Mucosa of rectum (tissue), 2 donors: ENCODE results near the gene MYRFL.

Experiments
- H3K27ac ChIP-seq, 2 donors: one replicate each; pipeline ENCODE4 v1.7.0; 2013; ENCODE audit warnings: inconsistent platforms in 2 of 2, low read depth in 2 of 2, low read length in 2 of 2
- H3K27me3 ChIP-seq, 2 donors: one replicate each; pipeline ENCODE4 v1.7.0; 2013; ENCODE audit warnings: low read length in 2 of 2; ENCODE audit not compliant: control insufficient read depth in 2 of 2, insufficient read depth in 2 of 2
- H3K36me3 ChIP-seq, 2 donors: one replicate each; pipeline ENCODE4 v1.7.0; 2013; ENCODE audit warnings: low read length in 2 of 2; ENCODE audit not compliant: control insufficient read depth in 2 of 2, insufficient read depth in 2 of 2
- H3K4me1 ChIP-seq, 2 donors: one replicate each; pipeline ENCODE4 v1.7.0; 2013; ENCODE audit warnings: low read length in 2 of 2, mild to moderate bottlenecking in 1 of 2; ENCODE audit not compliant: control insufficient read depth in 2 of 2, insufficient read depth in 2 of 2
- H3K4me3 ChIP-seq, 2 donors: one replicate each; pipeline ENCODE4 v1.7.0; 2013; ENCODE audit warnings: low read length in 2 of 2
- H3K9ac ChIP-seq, 2 donors: one replicate each; pipeline ENCODE4 v1.7.0; 2013; ENCODE audit warnings: low read length in 2 of 2, low read depth in 1 of 2, mild to moderate bottlenecking in 1 of 2
- H3K9me3 ChIP-seq, 2 donors: one replicate each; pipeline ENCODE4 v1.7.0; 2013; ENCODE audit warnings: low read length in 2 of 2; ENCODE audit not compliant: control insufficient read depth in 2 of 2
- donor health status: healthy.
- donor health status: Normal muscosa, but diverticular disease.

The MYRFL gene

GRCh38 chr12:70002912-70003255 lies 177.9 kb downstream of the MYRFL start:
- H3K4me3 ChIP-seq, result no peak overlapping the region
- no peaks in the 10 kb centered on the region for H3K9me3 ChIP-seq
- peaks cover 4 to 17% of the 10 kb centered on the region in 2 donors for H3K4me1 ChIP-seq
- H3K27ac ChIP-seq, result peak overlapping the region in 1 of 2 donors; percentile 35
- H3K27me3 ChIP-seq, result no peaks in the 10 kb centered on the region
- no peak overlapping the region for H3K9ac ChIP-seq
- no peaks in the 10 kb centered on the region for H3K36me3 ChIP-seq

DNA sequence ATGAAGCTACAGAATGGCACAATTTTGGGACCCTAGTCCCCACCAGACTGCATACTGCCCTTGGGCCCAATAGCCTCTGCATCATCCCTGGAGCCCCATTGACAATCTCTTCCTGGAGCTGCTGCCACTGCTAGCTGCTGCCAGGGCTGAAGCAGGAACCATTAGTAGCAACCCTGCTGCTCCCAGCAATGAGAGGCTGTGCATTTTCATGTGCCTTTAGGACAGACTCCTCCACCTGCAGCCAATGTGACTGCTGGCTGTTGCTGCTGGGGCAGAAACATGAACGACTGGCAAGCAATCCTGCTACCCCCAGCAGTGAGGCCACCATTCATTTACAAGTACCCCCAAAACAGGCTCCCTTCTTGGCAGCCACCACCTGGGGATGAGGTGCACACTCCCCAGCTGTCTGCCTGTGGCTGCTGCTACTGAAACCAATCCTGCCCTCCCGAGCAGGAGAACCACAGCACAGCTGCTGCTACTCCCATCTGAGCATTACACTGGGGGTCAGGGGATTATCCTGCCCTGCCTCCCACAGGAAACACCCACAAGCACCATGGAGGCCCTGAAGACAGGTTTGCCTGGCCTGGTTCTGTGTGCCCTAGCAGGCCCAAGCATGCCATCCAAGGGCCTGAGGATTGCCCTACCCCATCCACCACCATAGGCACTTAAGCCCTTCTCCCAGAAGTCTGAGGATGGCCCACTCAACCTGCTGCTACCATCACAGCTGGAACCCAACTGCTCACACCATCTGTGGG lies 181.0 kb downstream of the MYRFL start:
- Histone ChIP-seq H3K27me3 (no peaks in the 10 kb centered on the region), H3K36me3 (no peaks in the 10 kb centered on the region)

GRCh38 chr12:70006619-70006973 lies 181.6 kb downstream of the MYRFL start:
- no peaks in the 10 kb centered on the region for H3K36me3 ChIP-seq
- H3K9ac ChIP-seq, result no peak overlapping the region
- H3K9me3 ChIP-seq, result no peaks in the 10 kb centered on the region
- H3K27ac ChIP-seq, result no peak overlapping the region
- no peak overlapping the region for H3K4me3 ChIP-seq
- no peaks in the 10 kb centered on the region for H3K27me3 ChIP-seq
- peaks cover 4 to 7% of the 10 kb centered on the region in 2 donors for H3K4me1 ChIP-seq

More for the DNA sequence above, 181.0 kb downstream of the MYRFL start:
- Histone ChIP-seq H3K27ac (no peak overlapping the region), H3K4me1 (peaks cover 4 to 7% of the 10 kb centered on the region in 2 donors), H3K9ac (no peak overlapping the region), H3K9me3 (no peaks in the 10 kb centered on the region), H3K4me3 (no peak overlapping the region)

DNA sequence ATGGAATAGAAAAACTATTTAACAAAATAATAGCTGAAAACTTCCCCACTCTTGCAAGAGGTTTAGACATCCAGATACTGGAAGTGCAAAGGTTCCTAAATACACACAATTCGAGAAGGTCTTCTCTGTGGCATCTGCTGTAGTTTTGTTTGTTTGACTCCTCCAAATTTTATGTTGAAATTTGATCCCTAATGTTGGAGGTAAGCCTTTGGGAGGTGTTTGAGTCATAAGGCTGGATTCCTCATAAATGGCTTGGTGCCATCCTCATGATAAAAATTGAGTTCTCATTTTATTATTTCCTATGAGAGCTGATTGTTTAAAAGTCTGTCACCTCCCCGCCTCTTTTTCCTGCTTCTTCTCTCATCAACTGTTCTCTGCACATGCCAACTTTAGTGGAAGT lies 182.7 kb downstream of the MYRFL start:
- H3K27me3 ChIP-seq, result no peaks in the 10 kb centered on the region

More for the DNA sequence above, 182.7 kb downstream of the MYRFL start:
- H3K4me3 ChIP-seq, result no peak overlapping the region
- H3K36me3 ChIP-seq, result no peaks in the 10 kb centered on the region
- no peak overlapping the region for H3K9ac ChIP-seq
- no peak overlapping the region for H3K27ac ChIP-seq
- H3K9me3 ChIP-seq, result no peaks in the 10 kb centered on the region
- H3K4me1 ChIP-seq, result peaks cover 0 to 3% of the 10 kb centered on the region in 2 donors
